SH-SY5Y (cell line): Measurements from ENCODE around the gene ARFGAP3.

Experiments
- GATA2 ChIP-seq: IDR thresholded peaks from 2 replicates; pipeline ENCODE4 v1.6.1; 2011; ENCODE audit warnings: mild to moderate bottlenecking, low read depth, low read length
- GATA3 ChIP-seq: IDR thresholded peaks from 2 replicates; pipeline ENCODE4 v1.6.1; 2011; ENCODE audit warnings: low read depth, mild to moderate bottlenecking, low read length, moderate library complexity

DNA sequence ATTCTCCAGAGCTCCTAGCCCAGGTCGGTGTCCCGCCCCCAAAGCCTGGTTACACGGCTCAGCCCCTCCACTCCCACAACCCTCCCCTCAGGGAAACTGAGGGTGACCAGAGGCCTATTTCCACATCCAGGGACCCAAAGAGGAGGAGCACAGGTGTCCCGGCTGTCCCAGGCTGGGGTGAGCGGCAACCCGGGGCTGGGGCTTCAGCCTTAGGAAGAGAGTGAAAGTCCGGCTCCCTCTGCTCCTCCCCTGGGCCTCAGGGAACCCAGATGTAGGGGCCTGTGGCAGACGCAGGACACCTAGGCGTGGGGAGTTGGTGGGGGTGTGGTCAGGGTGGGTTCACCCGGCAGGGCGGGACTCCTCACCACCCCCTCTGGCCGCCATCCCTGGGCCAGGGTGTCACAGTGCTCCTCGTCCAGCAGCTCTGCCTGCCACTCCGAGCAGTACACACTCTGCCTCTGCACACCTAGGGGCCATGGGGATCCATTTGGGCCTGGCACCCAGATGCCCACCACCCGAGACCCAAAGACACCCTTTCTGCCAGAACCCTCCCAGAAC, 63.1 kb downstream of the ARFGAP3 start:
- no peak for TF ChIP-seq GATA2
- no peak for TF ChIP-seq GATA3
